GM12873 (cell line): Measurements from ENCODE around the gene VAV2.

Experiments used
- CTCF ChIP-seq: IDR thresholded peaks from 2 replicates; pipeline ENCODE4 v1.5.1; 2012; ENCODE audit warnings: low read depth, mild to moderate bottlenecking, moderate library complexity, low read length, control low read depth; ENCODE audit not compliant: insufficient read depth; ENCODE audit errors: missing control alignments

The VAV2 gene

GRCh38 chr9:133866946-133867345 lies 125.2 kb downstream of the VAV2 start:
- no peak for TF ChIP-seq CTCF

- TF ChIP-seq CTCF, result no peak
Observed at GRCh38 chr9:133864011-133864410, 128.1 kb downstream of the VAV2 start.

GRCh38 chr9:133863257-133863592 lies 128.9 kb downstream of the VAV2 start:
- no peak for TF ChIP-seq CTCF

GRCh38 chr9:133862585-133863256 lies 129.4 kb downstream of the VAV2 start:
- no peak for TF ChIP-seq CTCF

- TF ChIP-seq CTCF, result no peak
Observed at GRCh38 chr9:133861692-133862091, 130.4 kb downstream of the VAV2 start.

- TF ChIP-seq CTCF, result no peak
Observed at GRCh38 chr9:133861086-133861485, 131.0 kb downstream of the VAV2 start.

GRCh38 chr9:133858771-133859170 lies 133.4 kb downstream of the VAV2 start:
- TF ChIP-seq CTCF, result no peak
